Measurements from ENCODE around the gene SLFN11.
A peak's percentile ranks its signal among the peaks of the same experiment; 100 is the strongest.
"Not testable (repeated sequence)": the region's sequence is repeated elsewhere in the genome, so short reads cannot be mapped to it uniquely, and the experiment has no call there.

The SLFN11 gene

DNA sequence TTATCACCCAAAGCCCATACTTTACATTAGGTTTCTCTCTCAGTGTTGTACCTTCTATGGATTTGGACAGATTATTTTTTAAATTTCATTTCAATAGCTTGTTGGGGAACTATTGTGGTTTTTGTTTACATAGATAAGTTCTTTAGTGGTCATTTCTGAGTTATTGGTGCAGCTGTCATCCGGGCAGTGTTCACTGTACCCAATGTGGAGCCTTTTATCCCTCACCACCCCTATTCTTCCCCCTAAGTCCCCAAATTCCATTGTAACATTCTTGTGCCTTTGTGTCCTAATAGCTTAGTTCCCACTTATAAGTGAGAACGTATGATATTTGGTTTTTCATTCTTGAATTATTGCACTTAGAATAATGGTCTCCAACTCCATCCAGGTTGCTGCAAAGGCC, 57.5 kb downstream of the SLFN11 start:
- CTCF ChIA-PET: interaction anchor here (0.6 to 5.5 kb wide), 2 partner anchors 201 to 219 kb away, joined by 3 to 46 read pairs; no protein-coding TSS in a partner anchor
- TF ChIP-seq, protein P1, sequence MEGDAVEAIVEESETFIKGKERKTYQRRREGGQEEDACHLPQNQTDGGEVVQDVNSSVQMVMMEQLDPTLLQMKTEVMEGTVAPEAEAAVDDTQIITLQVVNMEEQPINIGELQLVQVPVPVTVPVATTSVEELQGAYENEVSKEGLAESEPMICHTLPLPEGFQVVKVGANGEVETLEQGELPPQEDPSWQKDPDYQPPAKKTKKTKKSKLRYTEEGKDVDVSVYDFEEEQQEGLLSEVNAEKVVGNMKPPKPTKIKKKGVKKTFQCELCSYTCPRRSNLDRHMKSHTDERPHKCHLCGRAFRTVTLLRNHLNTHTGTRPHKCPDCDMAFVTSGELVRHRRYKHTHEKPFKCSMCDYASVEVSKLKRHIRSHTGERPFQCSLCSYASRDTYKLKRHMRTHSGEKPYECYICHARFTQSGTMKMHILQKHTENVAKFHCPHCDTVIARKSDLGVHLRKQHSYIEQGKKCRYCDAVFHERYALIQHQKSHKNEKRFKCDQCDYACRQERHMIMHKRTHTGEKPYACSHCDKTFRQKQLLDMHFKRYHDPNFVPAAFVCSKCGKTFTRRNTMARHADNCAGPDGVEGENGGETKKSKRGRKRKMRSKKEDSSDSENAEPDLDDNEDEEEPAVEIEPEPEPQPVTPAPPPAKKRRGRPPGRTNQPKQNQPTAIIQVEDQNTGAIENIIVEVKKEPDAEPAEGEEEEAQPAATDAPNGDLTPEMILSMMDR (conservative IDR thresholded peaks at IDR 0.05; ENCODE audit: low read depth): no peak
- POLR2A ChIA-PET (ENCODE audit: low non-redundant PET): no interaction called here

DNA sequence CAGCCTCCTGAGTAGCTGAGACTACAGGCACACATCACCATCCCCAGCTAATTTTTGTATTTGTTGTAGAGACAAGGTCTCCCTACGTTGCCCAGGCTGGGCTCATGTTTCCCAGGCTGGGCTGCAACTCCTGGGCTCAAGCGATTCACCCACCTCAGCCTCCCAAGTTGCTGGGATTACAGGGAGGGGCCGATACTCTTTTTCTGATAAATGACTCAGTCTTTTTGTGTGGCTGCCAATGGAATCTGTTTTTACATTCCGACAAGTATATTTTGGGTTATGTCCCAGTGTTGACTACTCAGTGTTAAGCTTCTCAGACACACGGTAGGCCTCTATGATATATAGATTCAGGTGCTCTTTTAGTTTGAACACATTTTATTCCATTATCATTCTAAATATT, 58.1 kb downstream of the SLFN11 start:
- H3K27ac ChIP-seq: peak overlapping the region; percentile 59

More for the DNA sequence above, 57.5 kb downstream of the SLFN11 start:
- DNase-seq (ENCODE audit: low spot score): no peak
- H3K27ac ChIP-seq: no peak overlapping the region

DNA sequence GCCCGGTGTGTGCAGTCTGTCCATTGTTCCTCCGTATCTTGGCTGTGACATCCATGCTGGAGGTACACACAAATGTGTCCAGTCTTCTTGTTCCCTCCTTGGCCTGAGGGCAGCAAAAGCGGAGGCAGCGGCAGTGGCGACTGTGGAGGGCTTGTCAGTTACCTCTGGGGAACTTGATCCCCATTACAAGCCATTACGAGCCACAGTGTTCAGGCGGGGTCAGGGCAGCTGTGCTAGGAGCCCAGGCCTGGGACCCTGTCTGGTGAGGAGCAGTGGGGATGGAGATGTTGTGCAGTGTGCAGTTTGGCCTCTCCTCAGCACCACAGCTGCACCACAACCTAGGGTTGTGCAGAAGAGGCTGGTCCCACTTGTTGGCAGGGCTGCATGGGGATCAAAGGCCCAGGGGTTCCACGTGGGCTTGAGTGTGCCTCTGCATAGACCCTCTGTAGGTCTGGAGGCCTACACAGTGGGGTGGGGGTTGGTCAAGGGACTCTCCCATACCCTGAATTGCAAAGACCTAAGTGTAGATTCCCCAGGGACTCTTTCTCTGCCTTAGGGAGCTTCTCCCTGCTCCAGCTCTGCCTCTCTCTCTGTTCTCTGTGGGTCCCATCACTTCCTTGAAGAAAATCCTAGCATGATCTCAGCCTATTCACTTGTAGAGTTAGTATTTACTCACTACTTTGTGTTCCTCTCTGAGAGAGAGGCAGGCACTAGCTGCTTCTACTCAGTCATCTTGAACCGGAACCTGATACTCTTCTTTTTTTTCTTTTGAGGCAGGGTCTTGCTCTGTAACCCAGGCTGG, 58.8 kb downstream of the SLFN11 start:
- no peak for DNase-seq (ENCODE audit: low spot score)
- TF ChIP-seq, protein P1 (conservative IDR thresholded peaks at IDR 0.05; ENCODE audit: low read depth): no peak
- H3K27ac ChIP-seq: peak overlapping the region; percentile 59
- ChIA-PET POLR2A (ENCODE audit: low non-redundant PET) (no interaction called here), CTCF (interaction anchor here (0.5 to 5.5 kb wide), 2 partner anchors 18 to 220 kb away, joined by 3 to 46 read pairs; no protein-coding TSS in a partner anchor)

More for the DNA sequence above, 58.1 kb downstream of the SLFN11 start:
- POLR2A ChIA-PET (ENCODE audit: low non-redundant PET): no interaction called here
- TF ChIP-seq, protein P1 (conservative IDR thresholded peaks at IDR 0.05; ENCODE audit: low read depth): no peak
- DNase-seq (ENCODE audit: low spot score): peak; percentile 79
- CTCF ChIA-PET: interaction anchor here (0.5 to 5.5 kb wide), 2 partner anchors 18 to 219 kb away, joined by 3 to 46 read pairs; no protein-coding TSS in a partner anchor

DNA sequence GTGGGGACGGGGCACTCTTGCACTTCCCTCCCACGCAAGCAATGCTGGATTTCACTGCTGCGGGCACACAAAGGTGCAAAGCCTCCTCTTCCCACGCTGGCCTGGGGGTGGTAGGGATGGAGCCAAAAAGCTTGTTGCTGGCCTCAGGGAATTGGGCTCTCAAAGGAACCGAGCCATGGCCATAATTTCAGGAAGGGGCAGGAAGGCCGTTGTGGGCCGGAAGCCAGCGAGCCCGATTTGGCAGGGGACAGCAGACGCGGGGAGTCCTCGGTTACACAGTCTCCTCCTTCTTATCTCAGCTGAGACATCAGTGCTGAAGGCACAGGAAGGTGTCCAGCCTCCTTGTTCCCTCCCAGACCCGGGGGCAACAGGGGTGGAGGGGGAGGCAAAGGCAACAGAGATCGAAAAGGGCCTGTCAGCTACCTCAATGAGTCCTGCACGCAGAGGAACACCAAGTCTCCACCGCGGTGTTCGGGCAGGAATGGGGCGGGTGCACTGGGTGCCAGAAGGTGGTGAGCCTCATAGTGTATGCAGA, 59.5 kb downstream of the SLFN11 start:
- TF ChIP-seq, protein P1 (conservative IDR thresholded peaks at IDR 0.05; ENCODE audit: low read depth): no peak
- CTCF ChIA-PET: interaction anchor here (0.6 to 5.5 kb wide), 4 partner anchors 12 to 224 kb away, joined by 3 to 46 read pairs (median 4); no protein-coding TSS in a partner anchor
- DNase-seq (ENCODE audit: low spot score): no peak

DNA sequence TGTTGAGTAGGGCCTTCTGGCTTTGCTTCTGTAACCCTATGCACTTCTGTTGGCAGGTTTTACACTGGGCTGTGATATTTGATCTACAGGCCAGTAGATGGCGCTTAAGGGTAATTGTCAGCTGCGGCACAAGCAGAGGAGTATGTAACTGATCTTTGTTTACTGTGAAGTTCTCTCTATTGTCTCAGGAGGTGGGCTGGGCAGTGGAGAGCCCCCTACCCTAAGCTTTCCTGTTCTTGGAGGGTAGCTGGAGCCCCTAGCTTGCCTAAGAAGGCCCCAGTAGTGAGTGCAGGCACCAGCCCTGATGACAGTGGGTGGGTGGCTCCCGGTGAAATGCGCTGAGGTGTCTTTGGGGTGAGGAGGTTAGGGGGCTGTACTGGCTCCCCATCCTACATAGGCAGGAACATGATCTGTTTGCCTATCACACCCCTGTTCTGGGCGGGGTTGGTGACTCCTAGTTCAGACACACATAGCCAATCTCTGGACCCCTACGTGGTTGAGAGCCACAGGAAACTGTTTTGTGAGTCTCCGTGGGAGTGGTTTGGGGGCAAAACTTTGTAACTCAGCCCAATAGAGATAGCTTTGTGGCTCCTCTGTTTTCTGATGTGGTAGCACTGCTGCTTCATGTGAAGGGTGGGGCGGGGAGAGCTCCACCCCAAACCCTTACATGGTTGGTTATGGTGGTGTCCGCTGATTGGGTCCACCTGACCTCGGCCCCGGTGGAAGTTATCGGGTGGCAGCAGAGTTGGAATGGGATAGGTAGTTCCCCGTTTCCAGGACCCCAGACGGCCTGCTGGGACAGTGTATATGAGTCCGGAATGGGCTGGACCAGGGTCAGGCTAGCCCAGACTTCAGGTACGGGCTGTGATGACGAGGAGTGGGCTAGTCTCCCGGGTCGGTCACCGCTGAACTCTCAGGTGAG, 60.4 kb downstream of the SLFN11 start:
- peak; percentile 44 for DNase-seq (ENCODE audit: low spot score)
- ChIA-PET POLR2A (ENCODE audit: low non-redundant PET) (no interaction called here), CTCF (interaction anchor here (0.5 to 5.5 kb wide), 12 partner anchors 12 to 383 kb away, joined by 3 to 46 read pairs (median 4); partner anchors contain the start of gene SLFN5)
- no peak overlapping the region for H3K27ac ChIP-seq
- TF ChIP-seq, protein P1 (conservative IDR thresholded peaks at IDR 0.05; ENCODE audit: low read depth): peak; percentile 79

More for the DNA sequence above, 59.5 kb downstream of the SLFN11 start:
- POLR2A ChIA-PET (ENCODE audit: low non-redundant PET): no interaction called here
- no peak overlapping the region for H3K27ac ChIP-seq

DNA sequence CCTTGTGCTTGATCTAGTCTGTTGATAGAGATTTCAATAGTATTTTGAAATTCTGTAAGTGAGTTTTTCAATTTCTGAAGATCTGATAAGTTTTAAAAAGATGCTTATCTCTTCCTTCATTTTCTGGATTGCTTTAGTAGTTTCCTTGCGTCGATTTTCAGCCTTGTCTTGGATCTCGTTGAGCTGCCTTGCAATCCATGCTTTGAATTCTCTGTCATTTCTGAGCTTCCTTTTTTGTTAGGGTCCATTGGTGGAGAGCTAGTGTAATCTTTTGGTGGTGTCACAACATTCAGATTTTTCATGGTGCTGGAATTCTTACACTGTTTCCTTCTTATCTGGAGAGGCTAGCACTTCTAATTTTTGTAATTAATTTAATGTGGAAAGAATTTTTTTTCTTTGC, 61.1 kb downstream of the SLFN11 start:
- POLR2A ChIA-PET (ENCODE audit: low non-redundant PET): no interaction called here

DNA sequence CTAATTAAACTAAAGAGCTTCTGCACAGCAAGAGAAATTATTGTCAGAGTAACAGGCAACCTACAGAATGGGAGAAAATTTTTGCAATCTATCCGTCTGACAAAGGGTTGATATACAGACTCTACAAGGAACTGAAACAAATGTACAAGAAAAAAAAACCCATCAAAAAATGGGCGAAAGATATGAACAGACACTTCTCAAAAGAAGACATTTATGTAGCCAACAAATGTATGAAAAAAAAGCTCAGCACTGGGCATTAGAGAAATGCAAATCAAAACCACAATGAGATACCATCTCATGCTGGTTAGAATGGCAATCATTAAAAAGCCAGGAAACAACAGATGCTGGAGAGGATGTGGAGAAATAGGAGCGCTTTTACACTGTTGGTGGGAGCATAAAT, 64.1 kb downstream of the SLFN11 start:
- CTCF ChIA-PET; DNase-seq (ENCODE audit: low spot score); H3K27ac ChIP-seq; POLR2A ChIA-PET (ENCODE audit: low non-redundant PET): not testable (repeated sequence)

More for the DNA sequence above, 61.1 kb downstream of the SLFN11 start:
- CTCF ChIA-PET: interaction anchor here (0.6 to 5.5 kb wide), 6 partner anchors 70 to 227 kb away, joined by 3 to 46 read pairs (median 4); partner anchors contain the start of gene SLFN5
- DNase-seq (ENCODE audit: low spot score): no peak
- TF ChIP-seq, protein P1 (conservative IDR thresholded peaks at IDR 0.05; ENCODE audit: low read depth): no peak
- H3K27ac ChIP-seq: no peak overlapping the region

Measured in RWPE1 (cell line).